Ammon's horn (tissue), 1 donor: ENCODE results near the gene STRA6.
A peak's percentile ranks its signal among the peaks of the same experiment; 100 is the strongest.
"Not testable (repeated sequence)": the region's sequence is repeated elsewhere in the genome, so short reads cannot be mapped to it uniquely, and the experiment has no call there.

Experiments used
- DNase-seq: peaks from one replicate; pipeline ENCODE4 v3.0.0-alpha.2; 2016; ENCODE audit warnings: low spot score

STRA6 gene

DNA sequence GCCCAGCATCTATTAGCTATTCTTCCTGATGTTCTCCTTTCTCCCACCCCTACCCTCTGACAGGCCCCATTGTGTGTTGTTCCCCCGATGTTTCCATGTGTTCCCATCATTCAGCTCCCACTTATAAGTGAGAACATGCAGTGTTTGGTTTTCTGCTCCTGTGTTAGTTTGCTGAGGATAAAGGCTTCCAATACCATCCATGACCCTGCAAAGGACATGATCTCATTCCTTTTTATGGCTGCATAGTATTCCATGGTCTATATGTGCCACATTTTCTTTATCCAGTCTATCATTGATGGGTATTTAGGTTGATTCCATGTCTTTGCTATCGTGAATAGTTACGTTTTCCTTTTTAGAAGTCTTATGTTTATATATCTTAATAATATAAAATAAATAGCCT is 42.2 kb downstream of the STRA6 start:
- not testable (repeated sequence) for DNase-seq

DNA sequence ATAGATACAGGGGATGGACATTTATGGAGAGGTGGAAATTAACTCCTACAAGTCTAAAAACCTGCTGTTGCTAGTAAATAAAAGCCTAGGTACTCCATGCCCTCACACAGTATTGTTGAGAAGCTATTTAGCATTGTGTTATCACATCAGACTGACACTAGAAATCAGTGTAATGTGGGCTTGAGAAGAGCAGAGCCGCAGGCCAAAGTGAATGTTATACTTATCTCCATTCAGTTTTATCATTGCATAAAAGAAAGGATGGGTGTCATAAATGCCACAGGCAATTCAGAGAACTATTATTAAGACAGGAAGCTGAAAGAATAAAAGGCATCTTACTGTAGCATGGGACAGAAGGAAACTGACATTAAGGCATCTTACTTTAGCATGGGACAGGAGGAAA is 42.8 kb downstream of the STRA6 start:
- no peak for DNase-seq

DNA sequence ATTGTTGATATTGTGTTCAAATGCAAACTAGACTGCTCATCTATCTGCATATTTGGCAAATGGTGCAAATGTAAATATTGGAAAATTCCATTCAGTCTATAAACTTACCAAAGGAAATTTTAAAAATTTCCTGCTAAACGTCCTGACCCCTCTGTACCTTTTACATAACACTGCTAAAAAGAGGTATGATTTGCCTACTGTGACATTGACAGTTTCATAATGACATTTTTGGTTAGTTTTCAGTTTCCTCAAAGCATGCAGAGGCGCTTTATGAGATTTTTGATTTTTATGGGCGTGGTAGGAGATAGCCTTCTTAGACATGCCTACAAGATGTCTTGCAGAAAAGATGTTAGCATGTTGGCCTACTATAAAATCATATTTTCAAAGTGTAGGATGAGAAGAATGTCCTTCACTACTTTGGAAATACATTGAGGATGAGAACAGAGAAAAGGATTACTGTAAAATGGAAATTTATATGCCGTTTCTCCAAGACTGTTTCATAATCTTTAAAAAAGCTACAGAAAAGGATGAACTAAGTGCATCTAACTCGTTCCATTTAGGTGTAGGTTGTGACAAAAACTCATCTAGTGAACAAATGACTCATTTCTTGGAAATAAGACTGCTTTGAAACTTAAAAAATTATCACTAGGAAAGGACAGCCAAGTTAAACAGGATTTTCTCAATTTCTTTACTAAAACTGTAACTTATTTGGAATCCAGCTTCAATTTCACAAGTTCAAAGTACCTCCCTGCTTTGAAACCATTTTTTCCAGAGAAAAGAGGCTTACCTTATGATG is 43.5 kb downstream of the STRA6 start:
- DNase-seq, result no peak

- no peak for DNase-seq
These were observed 44.4 kb downstream of the STRA6 start for GRCh38 chr15:74157868-74158827.

DNA sequence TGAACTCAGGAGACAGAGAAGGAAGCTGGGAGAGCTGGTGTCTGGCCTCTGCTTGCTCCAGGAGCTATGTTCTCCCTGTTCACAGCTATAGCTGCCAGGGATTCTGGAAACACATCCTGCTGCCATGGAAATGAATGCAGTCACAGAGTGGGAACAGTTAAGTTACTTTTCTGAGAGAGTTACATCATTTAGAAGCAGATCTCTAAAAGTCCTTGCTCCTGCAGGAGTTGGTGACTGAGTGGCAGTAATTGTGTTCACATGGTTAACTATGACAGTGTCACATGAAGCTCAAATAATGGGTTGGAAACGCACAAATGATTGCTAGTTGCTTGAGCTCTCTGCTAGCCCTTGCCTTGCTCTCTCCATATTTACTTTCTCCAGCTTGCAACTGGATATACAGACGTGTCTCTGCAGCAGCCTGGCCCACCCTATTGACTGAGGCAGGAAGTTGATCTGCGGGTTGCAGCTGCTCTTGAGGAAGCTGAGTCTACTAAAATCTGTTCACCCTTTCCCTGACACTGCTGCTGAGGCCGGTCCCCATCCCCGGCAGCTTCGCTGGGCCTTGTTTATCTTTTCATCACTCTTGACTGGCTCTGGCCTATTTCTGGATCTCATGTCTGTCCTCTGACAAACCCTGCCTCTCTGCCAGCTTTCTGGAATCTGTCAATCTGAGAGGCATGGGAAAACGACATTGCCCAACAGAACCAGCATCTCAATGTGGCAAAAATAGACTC is 45.7 kb downstream of the STRA6 start:
- DNase-seq, result peak; percentile 62

GRCh38 chr15:74155766-74156417 is 46.7 kb downstream of the STRA6 start:
- no peak for DNase-seq

GRCh38 chr15:74147051-74147450 is 55.5 kb downstream of the STRA6 start:
- no peak for DNase-seq

DNA sequence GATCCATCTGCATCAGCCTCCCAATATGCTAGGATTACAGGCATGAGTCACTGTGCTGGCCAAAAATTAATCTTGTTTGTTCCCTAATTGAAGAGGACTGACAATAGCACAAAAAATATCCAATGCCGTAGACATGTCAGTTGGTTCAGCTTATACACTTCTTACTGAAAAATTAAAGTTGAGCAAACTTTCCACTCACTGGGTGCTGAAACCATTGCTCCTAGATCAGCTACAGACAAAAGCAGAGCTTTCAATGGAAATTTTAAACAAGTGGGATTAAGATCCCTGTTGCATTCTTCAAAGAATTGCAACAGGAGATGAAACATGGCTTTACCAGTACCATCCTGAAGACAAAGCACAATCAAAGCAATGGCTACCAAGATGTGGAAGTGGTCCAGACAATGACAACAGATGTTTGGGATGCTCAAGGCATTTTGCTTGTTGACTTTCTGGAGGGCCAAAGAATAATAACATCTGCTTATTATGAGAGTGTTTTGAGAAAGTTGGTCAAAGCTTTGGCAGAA is 56.2 kb downstream of the STRA6 start:
- DNase-seq, result no peak

- no peak for DNase-seq
These were observed 58.3 kb downstream of the STRA6 start for GRCh38 chr15:74144153-74144775.

DNA sequence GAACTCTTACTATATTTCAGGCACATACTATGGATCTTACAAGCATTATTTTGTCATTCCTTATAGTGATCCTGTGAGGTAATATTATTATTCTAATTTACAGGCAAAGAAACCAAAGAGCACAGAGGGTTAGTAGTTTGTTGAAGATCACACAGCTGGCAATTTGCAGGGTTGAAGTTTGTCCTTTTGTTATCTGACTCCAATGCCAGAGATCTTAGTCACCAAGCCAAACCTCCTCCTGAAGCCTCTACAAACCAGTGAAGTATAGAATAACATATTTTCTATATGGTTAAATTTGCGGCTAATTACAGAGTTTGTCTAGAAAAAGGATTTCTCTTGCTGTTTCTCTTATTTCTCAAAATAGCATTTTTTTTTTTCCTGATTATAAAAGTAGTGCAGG is 61.0 kb downstream of the STRA6 start:
- no peak for DNase-seq

GRCh38 chr15:74138642-74139041 is 63.9 kb downstream of the STRA6 start:
- no peak for DNase-seq

- DNase-seq, result no peak
These were observed 65.1 kb downstream of the STRA6 start for GRCh38 chr15:74137537-74137894.

GRCh38 chr15:74136814-74137536 is 65.6 kb downstream of the STRA6 start:
- DNase-seq, result no peak

DNA sequence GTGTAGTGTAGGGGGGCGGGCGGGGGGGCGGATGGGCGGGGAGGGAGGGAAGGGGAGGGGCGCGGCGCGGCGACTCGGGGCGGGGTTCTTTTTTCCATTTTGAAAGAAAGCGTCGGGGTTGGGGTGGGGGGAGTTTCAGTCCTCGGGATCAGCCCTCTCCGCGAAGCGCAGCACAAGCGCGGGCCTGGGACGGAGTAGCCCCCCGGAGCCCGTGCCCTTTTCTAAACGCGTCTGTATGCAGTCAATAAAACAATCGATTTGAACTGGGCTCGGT is 66.1 kb downstream of the STRA6 start:
- DNase-seq, result no peak

GRCh38 chr15:74135041-74135565 is 67.5 kb downstream of the STRA6 start:
- DNase-seq, result no peak

- DNase-seq, result peak; percentile 32
These were observed 68.1 kb downstream of the STRA6 start for GRCh38 chr15:74134387-74135027.

DNA sequence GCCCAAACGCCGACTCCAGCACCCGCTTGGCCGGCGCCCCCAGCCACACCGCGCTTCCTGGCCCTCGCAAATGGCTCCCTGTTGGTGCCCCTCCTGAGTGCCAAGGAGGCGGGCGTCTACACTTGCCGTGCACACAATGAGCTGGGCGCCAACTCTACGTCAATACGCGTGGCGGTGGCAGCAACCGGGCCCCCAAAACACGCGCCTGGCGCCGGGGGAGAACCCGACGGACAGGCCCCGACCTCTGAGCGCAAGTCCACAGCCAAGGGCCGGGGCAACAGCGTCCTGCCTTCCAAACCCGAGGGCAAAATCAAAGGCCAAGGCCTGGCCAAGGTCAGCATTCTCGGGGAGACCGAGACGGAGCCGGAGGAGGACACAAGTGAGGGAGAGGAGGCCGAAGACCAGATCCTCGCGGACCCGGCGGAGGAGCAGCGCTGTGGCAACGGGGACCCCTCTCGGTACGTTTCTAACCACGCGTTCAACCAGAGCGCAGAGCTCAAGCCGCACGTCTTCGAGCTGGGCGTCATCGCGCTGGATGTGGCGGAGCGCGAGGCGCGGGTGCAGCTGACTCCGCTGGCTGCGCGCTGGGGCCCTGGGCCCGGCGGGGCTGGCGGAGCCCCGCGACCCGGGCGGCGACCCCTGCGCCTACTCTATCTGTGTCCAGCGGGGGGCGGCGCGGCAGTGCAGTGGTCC is 68.7 kb downstream of the STRA6 start:
- DNase-seq, result no peak

DNA sequence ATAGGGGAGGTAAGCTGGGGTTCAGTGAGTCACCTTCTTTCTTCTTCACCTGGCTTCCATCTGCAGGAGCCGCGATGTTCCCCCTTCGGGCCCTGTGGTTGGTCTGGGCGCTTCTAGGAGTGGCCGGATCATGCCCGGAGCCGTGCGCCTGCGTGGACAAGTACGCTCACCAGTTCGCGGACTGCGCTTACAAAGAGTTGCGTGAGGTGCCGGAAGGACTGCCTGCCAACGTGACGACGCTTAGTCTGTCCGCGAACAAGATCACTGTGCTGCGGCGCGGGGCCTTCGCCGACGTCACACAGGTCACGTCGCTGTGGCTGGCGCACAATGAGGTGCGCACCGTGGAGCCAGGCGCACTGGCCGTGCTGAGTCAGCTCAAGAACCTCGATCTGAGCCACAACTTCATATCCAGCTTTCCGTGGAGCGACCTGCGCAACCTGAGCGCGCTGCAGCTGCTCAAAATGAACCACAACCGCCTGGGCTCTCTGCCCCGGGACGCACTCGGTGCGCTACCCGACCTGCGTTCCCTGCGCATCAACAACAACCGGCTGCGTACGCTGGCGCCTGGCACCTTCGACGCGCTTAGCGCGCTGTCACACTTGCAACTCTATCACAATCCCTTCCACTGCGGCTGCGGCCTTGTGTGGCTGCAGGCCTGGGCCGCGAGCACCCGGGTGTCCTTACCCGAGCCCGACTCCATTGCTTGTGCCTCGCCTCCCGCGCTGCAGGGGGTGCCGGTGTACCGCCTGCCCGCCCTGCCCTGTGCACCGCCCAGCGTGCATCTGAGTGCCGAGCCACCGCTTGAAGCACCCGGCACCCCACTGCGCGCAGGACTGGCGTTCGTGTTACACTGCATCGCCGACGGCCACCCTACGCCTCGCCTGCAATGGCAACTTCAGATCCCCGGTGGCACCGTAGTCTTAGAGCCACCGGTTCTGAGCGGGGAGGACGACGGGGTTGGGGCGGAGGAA is 69.6 kb downstream of the STRA6 start:
- no peak for DNase-seq
